Activated T-helper 17 cell treated with anti-CD3 and anti-CD28 coated beads, Interleukin-2, amount 50 U/mL, for 72 hours (primary cell): ENCODE results near the gene ARHGAP6. TPM values are rescaled to one million over a fixed set of nuclear protein-coding genes. Genes with fewer than 3 reads are reported as not detected.

ENCODE experiments used
- ATAC-seq: fragments of 150-1000 bp; cut with Tn5 transposase; replicated peaks from 2 replicates; pipeline ENCODE4 v1.10.0; 2021; ENCODE audit warnings: mild to moderate bottlenecking, moderate library complexity
- H3K27ac Mint-ChIP-seq: one replicate; pipeline ENCODE4 v1.8.0; 2022; ENCODE audit warnings: mixed read lengths
- H3K27me3 Mint-ChIP-seq: one replicate; pipeline ENCODE4 v1.8.0; 2022; ENCODE audit warnings: mixed read lengths
- H3K36me3 Mint-ChIP-seq: one replicate; pipeline ENCODE4 v1.8.0; 2022; ENCODE audit warnings: low read depth, mild to moderate bottlenecking, mixed read lengths
- H3K4me1 Mint-ChIP-seq: one replicate; pipeline ENCODE4 v1.8.0; 2022; ENCODE audit warnings: mixed read lengths
- H3K4me3 Mint-ChIP-seq: one replicate; pipeline ENCODE4 v1.8.0; 2022; ENCODE audit warnings: mild to moderate bottlenecking, mixed read lengths
- H3K9me3 Mint-ChIP-seq: one replicate; pipeline ENCODE4 v1.8.0; 2022; ENCODE audit warnings: mixed read lengths
- total RNA-seq, 2 donors: library from RNA; stranded (reverse); gene quantifications; one replicate each; pipeline ENCODE4 v1.2.3, GENCODE V29; 2022

Gene ARHGAP6
- total RNA-seq, 2 donors from 2014 or later = not detected

- no peaks in the 10 kb centered on the region for H3K9me3 Mint-ChIP-seq
- H3K27ac Mint-ChIP-seq = no peak overlapping the region
- H3K27me3 Mint-ChIP-seq = peaks cover 6% of the 10 kb centered on the region
- no peak for ATAC-seq
- no peaks in the 10 kb centered on the region for H3K4me1 Mint-ChIP-seq
- H3K36me3 Mint-ChIP-seq = no peaks in the 10 kb centered on the region
- H3K4me3 Mint-ChIP-seq = no peak overlapping the region
Measured at GRCh38 chrX:11577603-11578002, 88.1 kb downstream of the ARHGAP6 start.

- peaks cover 6% of the 10 kb centered on the region for H3K27me3 Mint-ChIP-seq
- no peaks in the 10 kb centered on the region for H3K4me1 Mint-ChIP-seq
- no peaks in the 10 kb centered on the region for H3K9me3 Mint-ChIP-seq
- no peak for ATAC-seq
- H3K27ac Mint-ChIP-seq = no peak overlapping the region
- no peak overlapping the region for H3K4me3 Mint-ChIP-seq
- H3K36me3 Mint-ChIP-seq = no peaks in the 10 kb centered on the region
Measured at GRCh38 chrX:11575332-11575731, 90.4 kb downstream of the ARHGAP6 start.

- Mint-ChIP-seq H3K4me3 (no peak overlapping the region), H3K9me3 (no peaks in the 10 kb centered on the region), H3K4me1 (no peaks in the 10 kb centered on the region), H3K27ac (no peak overlapping the region), H3K27me3 (no peaks in the 10 kb centered on the region), H3K36me3 (no peaks in the 10 kb centered on the region)
- no peak for ATAC-seq
Measured at GRCh38 chrX:11567528-11568220, 98.0 kb downstream of the ARHGAP6 start.

GRCh38 chrX:11566789-11567188 lies 98.9 kb downstream of the ARHGAP6 start:
- ATAC-seq = no peak
- no peaks in the 10 kb centered on the region for H3K36me3 Mint-ChIP-seq
- no peak overlapping the region for H3K4me3 Mint-ChIP-seq
- no peak overlapping the region for H3K27ac Mint-ChIP-seq
- no peaks in the 10 kb centered on the region for H3K4me1 Mint-ChIP-seq
- H3K27me3 Mint-ChIP-seq = no peaks in the 10 kb centered on the region
- no peaks in the 10 kb centered on the region for H3K9me3 Mint-ChIP-seq

GRCh38 chrX:11566173-11566572 lies 99.5 kb downstream of the ARHGAP6 start:
- no peaks in the 10 kb centered on the region for H3K36me3 Mint-ChIP-seq
- H3K27ac Mint-ChIP-seq = no peak overlapping the region
- no peaks in the 10 kb centered on the region for H3K4me1 Mint-ChIP-seq
- H3K9me3 Mint-ChIP-seq = no peaks in the 10 kb centered on the region
- H3K4me3 Mint-ChIP-seq = no peak overlapping the region
- no peaks in the 10 kb centered on the region for H3K27me3 Mint-ChIP-seq
- ATAC-seq = no peak

GRCh38 chrX:11564546-11564945 lies 101.2 kb downstream of the ARHGAP6 start:
- H3K4me1 Mint-ChIP-seq = no peaks in the 10 kb centered on the region
- ATAC-seq = no peak

GRCh38 chrX:11562570-11562969 lies 103.2 kb downstream of the ARHGAP6 start:
- H3K4me3 Mint-ChIP-seq = no peak overlapping the region
- H3K27me3 Mint-ChIP-seq = no peaks in the 10 kb centered on the region
- no peak for ATAC-seq
- H3K4me1 Mint-ChIP-seq = no peaks in the 10 kb centered on the region
- H3K9me3 Mint-ChIP-seq = no peaks in the 10 kb centered on the region
- no peaks in the 10 kb centered on the region for H3K36me3 Mint-ChIP-seq
- H3K27ac Mint-ChIP-seq = no peak overlapping the region

More at GRCh38 chrX:11564546-11564945, 101.2 kb downstream of the ARHGAP6 start:
- Mint-ChIP-seq H3K9me3 (no peaks in the 10 kb centered on the region), H3K27me3 (no peaks in the 10 kb centered on the region), H3K36me3 (no peaks in the 10 kb centered on the region), H3K4me3 (no peak overlapping the region), H3K27ac (no peak overlapping the region)

GRCh38 chrX:11558972-11559371 lies 106.7 kb downstream of the ARHGAP6 start:
- H3K27ac Mint-ChIP-seq = no peak overlapping the region
- H3K9me3 Mint-ChIP-seq = no peaks in the 10 kb centered on the region
- H3K4me1 Mint-ChIP-seq = no peaks in the 10 kb centered on the region
- ATAC-seq = no peak
- no peaks in the 10 kb centered on the region for H3K36me3 Mint-ChIP-seq
- no peak overlapping the region for H3K4me3 Mint-ChIP-seq
- no peaks in the 10 kb centered on the region for H3K27me3 Mint-ChIP-seq

- Mint-ChIP-seq H3K4me3 (no peak overlapping the region), H3K27ac (no peak overlapping the region), H3K36me3 (no peaks in the 10 kb centered on the region), H3K4me1 (no peaks in the 10 kb centered on the region), H3K27me3 (peaks cover 9% of the 10 kb centered on the region), H3K9me3 (no peaks in the 10 kb centered on the region)
- no peak for ATAC-seq
Measured at GRCh38 chrX:11557120-11557519, 108.6 kb downstream of the ARHGAP6 start.

GRCh38 chrX:11555759-11556158 lies 110.0 kb downstream of the ARHGAP6 start:
- Mint-ChIP-seq H3K4me3 (no peak overlapping the region), H3K27ac (no peak overlapping the region), H3K36me3 (no peaks in the 10 kb centered on the region), H3K9me3 (no peaks in the 10 kb centered on the region), H3K27me3 (peaks cover 11% of the 10 kb centered on the region), H3K4me1 (no peaks in the 10 kb centered on the region)
- ATAC-seq = no peak

GRCh38 chrX:11553594-11553993 lies 112.1 kb downstream of the ARHGAP6 start:
- no peak overlapping the region for H3K4me3 Mint-ChIP-seq
- H3K27me3 Mint-ChIP-seq = peaks cover 19% of the 10 kb centered on the region
- H3K9me3 Mint-ChIP-seq = no peaks in the 10 kb centered on the region
- no peak for ATAC-seq
- H3K27ac Mint-ChIP-seq = no peak overlapping the region
- H3K36me3 Mint-ChIP-seq = no peaks in the 10 kb centered on the region
- H3K4me1 Mint-ChIP-seq = no peaks in the 10 kb centered on the region

GRCh38 chrX:11551151-11551550 lies 114.6 kb downstream of the ARHGAP6 start:
- Mint-ChIP-seq H3K27ac (no peak overlapping the region), H3K4me3 (no peak overlapping the region), H3K27me3 (peaks cover 19% of the 10 kb centered on the region), H3K36me3 (no peaks in the 10 kb centered on the region), H3K9me3 (no peaks in the 10 kb centered on the region), H3K4me1 (no peaks in the 10 kb centered on the region)
- ATAC-seq = no peak

- H3K4me3 Mint-ChIP-seq = no peak overlapping the region
- no peak for ATAC-seq
- H3K27ac Mint-ChIP-seq = no peak overlapping the region
- no peaks in the 10 kb centered on the region for H3K36me3 Mint-ChIP-seq
- no peaks in the 10 kb centered on the region for H3K9me3 Mint-ChIP-seq
- peaks cover 10% of the 10 kb centered on the region for H3K27me3 Mint-ChIP-seq
- H3K4me1 Mint-ChIP-seq = no peaks in the 10 kb centered on the region
Measured at GRCh38 chrX:11546917-11547316, 118.8 kb downstream of the ARHGAP6 start.

- peaks cover 3% of the 10 kb centered on the region for H3K27me3 Mint-ChIP-seq
- ATAC-seq = no peak
- no peak overlapping the region for H3K4me3 Mint-ChIP-seq
Measured at GRCh38 chrX:11543249-11543648, 122.5 kb downstream of the ARHGAP6 start.

GRCh38 chrX:11541510-11541909 lies 124.2 kb downstream of the ARHGAP6 start:
- H3K27ac Mint-ChIP-seq = no peak overlapping the region
- no peaks in the 10 kb centered on the region for H3K36me3 Mint-ChIP-seq
- no peak for ATAC-seq
- no peaks in the 10 kb centered on the region for H3K9me3 Mint-ChIP-seq
- H3K4me3 Mint-ChIP-seq = no peak overlapping the region
- no peaks in the 10 kb centered on the region for H3K4me1 Mint-ChIP-seq
- H3K27me3 Mint-ChIP-seq = peaks cover 3% of the 10 kb centered on the region

More at GRCh38 chrX:11543249-11543648, 122.5 kb downstream of the ARHGAP6 start:
- Mint-ChIP-seq H3K4me1 (no peaks in the 10 kb centered on the region), H3K9me3 (no peaks in the 10 kb centered on the region), H3K36me3 (no peaks in the 10 kb centered on the region), H3K27ac (no peak overlapping the region)
